Measurements from ENCODE around the gene C1QB.
"Not testable (repeated sequence)": the region's sequence is repeated elsewhere in the genome, so short reads cannot be mapped to it uniquely, and the experiment has no call there.

Gene C1QB

DNA sequence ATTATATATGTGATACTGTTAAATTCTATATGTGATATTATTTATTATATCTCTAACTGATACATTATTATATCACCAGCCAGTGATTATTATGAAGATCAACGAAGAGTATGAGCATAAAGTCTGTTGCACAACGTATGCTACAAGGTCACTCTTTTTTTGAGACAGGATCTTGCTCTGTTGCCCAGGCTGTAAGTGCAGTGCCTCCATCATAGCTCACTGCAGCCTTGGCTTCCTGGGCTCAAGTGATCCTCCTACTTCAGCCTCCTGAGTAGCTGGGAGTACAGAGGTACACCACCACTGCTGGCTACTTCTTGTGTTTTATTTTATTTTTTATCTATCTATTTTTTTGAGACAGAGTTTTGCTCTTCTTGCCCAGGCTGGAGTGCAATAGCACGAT is 43.6 kb downstream of the C1QB start:
- no peak for DNase-seq (ENCODE audit: low spot score)

DNA sequence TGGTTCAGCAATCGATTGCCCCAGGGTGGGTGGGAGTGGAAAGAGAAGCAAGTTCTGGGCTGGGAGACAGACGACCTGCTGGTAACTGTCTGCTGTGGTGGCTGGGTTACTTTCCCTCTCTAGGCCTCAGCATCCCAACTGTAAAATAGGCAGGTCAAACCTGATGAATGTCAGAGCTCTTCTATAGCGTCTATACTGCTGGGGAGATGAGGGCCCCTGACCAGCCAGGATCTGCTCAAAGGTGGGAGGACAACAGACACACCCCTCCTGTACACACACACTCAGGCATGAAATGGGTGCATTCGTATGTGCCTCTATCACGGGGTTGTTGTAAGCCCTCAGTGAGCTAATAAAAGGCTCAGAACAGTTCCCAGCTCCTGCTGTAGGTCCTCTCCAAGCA is 44.9 kb downstream of the C1QB start:
- no peak for DNase-seq (ENCODE audit: low spot score)

DNA sequence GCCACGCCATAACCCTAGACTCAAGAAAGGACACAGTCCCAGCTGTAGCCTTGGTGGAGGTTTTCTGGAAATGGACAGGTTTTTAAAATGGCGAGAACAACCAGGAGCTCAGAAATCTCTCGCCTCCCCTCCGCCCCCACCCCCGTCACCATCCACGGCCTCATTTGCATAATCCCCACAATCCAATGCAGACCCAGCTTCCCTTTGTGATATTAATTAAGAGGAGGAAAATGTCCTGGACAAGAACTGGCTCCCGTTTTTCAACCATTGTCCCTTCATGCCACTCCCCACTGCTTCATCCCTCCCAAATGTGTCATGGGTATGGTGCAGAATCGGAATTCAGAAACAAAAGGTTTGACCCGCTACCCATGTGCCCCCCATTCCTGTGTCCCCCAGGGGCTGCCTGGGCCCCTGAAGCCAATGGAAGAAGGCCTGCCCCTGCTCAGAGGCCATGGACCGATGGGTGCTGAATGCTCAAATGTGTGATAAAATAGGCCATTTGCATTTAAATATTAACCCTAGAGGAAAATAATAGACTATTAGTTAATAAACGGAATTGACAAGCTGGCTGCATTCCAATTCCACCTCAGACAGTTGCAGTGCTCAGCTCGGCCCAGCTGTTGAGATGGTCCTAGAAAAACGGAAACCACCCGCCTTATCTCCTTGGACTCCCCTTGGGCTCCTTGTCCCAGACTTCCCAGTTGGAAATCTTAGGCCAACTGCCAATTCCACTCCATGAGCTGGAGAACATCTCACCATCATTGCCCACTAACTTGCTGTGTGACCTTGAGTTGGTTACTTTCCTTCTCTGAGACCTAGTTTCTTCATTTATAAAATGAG is 46.9 kb downstream of the C1QB start:
- no peak for DNase-seq (ENCODE audit: low spot score)

DNA sequence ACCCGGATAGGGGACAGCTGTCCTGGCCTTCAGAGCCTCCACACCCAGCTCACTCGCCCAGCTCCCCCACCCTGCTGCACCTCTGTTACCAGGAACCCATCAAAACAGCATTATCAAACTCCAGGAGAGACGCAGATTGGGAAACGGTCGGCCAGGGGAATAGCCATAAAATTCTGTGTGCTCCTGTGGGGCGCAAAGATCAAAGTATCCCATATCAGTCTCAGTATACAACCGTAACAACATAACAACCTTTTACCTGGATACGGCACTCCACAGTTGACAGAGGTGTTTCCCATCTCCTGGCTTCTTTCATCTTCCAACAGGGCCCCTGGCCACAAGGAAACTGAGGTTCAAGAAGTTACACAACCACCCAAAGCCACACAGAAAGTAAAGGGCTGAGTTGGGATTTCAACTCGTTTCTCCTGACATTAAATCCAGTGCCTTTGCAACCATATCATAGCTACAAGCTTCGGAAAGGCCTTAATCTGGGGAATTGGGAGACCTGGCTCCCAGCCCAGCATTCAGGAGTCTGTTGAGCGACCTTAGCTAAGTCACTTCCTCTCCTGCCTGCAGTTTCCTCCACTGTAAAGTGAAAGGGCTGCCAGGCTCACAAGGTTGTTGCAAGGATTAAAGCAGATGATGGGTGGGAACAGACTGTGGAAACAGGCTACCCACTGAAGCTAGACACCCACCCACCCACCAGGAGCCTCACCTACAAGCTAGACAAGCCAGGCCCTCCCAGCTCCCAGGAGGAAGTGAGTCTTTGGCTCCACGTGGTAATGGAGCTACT is 49.5 kb downstream of the C1QB start:
- no peak for DNase-seq (ENCODE audit: low spot score)

DNA sequence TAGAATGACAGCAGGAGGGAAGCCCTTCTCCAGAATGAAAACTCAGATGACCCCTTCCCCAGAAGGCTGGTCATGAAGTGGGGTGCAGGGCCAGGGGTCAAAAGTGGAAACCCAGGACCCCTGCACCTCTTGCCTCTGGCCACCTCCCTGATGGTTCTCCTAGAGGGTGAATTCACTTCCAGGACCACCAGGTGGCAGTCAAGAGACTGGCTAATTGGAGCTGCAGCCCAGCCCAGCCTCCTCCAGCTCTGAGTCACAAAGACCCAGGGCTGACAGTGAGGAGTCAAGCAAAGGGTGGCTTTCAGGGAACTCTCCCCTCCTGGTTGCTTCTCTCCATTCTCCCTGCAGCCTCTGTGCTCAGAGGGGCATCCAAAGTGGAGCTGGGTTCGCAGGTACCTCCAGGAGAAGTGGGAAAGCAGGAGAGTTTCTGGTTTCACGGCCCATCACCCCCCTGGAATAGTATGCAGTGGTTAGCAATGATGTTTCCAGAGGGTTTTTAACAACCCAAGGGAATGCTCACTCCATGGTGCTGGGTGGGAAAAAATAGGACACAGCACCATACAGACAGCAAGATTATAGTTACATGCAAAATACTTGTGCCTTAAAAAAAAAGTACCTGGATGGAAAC is 51.5 kb downstream of the C1QB start:
- DNase-seq (ENCODE audit: low spot score): peak; percentile 94

DNA sequence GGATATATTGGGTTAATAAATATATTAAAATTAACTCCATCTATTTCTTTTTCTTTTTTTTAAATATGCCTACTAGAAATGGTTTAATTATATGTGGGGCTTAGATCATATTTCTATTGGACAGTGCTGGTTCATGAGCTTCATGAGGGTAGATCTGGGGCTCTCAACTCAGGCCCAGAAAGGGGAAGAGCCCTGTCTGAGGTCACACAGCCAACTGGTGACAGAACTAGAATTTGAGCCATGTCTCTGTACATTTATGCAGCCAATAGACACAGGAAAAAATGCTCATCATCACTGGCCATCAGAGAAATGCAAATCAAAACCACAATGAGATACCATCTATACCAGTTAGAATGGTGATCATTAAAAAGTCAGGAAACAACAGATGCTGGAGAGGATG is 52.5 kb downstream of the C1QB start:
- no peak for DNase-seq (ENCODE audit: low spot score)

DNA sequence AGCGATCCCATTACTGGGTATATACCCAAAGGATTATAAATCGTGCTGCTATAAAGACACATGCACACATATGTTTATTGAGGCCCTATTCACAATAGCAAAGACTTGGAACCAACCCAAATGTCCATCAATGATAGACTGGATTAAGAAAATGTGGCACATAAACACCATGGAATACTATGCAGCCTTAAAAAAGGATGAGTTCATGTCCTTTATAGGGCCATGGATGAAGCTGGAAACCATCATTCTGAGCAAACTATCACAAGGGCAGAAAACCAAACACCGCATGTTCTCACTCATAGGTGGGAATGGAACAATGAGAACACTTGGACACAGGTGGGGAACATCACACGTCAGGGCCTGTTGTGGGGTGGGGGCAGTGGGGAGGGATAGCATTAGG is 53.1 kb downstream of the C1QB start:
- DNase-seq (ENCODE audit: low spot score): not testable (repeated sequence)

DNA sequence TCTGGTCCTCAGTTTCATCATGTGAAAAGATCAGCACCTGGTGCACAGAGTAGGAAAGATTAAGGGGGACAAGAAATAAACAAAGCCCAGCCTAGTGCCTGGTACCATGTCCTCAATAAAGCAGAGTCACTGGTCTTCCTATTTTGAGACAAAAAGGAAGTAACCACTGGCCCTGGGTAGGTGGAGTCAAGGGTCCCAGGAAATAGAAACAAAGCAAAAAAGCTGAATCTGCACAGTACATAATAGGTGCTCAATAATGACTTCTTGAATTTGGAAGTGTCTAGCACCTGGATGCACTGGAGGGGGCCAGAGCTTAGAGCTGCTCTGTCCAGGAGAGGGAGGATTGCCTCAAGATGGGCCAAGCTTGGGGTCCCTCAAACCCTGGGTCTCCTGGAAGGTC is 55.7 kb downstream of the C1QB start:
- no peak for DNase-seq (ENCODE audit: low spot score)

DNA sequence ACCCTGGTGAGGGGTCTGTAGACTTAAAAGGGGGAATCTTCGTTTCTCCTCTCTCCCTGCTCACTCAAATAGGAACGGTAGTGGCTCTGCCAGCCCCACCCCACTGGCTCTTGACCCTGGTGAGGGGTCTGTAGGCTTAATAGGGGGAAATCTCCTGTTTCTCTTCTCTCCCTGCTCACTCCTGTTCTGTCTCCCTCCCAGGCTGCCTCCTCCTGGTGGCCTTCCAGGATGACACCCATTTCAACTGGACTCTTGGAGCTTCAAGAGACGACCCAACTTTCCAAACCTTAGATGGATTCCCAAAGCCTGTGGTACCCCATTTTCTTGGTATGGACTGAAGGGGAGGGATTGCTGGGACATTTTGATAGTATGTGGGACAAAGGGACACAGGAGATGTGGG is 56.2 kb downstream of the C1QB start:
- no peak for DNase-seq (ENCODE audit: low spot score)

DNA sequence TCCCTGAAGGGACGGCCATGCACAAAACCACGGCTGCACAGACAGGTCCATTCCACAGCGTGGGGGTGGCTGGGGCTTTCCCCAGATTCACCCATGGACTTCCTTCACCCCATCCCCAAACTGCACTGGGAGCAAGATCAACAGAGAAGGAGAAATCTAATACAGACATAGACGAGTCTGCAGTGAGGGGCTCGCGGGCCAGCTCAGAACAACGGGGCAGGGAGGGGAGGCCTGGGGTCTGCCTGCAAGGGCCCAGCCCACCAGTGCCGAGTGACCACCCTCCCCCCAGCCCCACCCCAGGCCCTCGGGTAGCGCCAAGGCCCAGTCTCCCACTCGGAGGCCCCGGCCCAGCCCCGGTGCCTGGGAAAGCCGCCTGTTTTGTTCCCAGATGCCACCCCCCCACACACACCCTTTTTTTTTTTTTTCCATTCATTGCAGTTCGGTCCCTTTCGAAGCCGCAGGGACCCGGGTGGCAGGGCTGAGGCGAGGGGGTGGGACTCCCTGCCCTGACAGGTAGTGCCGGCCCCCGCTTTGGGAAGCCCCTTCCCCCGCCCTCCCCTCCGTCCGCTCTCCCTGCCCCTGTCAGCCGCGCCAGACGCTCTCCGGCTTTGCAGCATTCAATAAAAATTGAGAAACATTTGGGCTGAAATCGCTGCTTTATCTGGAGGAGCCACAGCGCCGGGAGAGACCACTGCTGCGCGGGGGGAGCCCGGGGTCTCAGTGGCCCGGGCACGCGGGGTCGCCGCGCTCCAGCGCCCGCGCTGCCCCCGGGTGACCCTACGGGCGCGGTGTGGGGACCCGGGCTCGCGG is 57.1 kb downstream of the C1QB start:
- peak; percentile 65 for DNase-seq (ENCODE audit: low spot score)

DNA sequence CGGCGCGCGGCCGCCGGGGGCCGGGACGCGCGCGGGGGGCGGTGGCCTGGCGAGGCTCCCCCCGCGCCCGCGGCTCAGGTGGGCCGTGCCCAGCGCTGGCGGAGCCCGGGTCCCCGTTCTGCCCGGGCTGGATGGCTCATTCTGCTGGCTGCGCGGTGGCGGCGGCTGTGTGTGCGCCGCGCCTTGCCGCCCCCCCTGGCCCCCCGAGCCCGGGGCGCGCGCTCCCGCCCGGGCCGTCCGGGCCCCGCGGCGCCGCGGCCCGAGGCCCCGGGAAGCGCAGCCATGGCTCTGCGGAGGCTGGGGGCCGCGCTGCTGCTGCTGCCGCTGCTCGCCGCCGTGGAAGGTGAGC is 57.6 kb downstream of the C1QB start, which contains the start of gene EPHB2:
TSS of gene EPHB2 (plus strand) at position 139 of the 349 bp plus-strand sequence. CDS start at position 283, 144 bp downstream.
- DNase-seq (ENCODE audit: low spot score): peak; percentile 69

DNA sequence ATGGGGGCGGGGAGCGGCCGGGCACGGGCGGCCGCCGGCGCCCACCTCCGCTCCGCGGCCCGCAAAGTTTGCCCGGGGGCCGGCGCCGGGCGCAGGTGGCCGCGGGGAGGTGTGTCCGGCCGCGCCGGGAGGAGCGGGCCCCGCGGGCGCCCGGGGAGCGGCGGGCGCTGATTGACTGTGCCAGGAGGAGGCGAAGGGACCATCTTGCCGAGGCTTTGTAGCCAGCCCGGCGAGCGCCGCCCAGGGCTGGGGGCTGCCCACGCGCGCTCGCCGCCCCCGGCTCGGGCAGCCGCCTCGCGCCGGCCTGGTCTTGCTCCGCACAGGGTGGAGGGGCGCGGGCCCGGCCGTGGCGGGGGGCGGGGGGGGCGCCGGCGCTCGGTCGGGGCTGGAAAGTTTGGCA is 58.0 kb downstream of the C1QB start:
- no peak for DNase-seq (ENCODE audit: low spot score)

Measured in Ammon's horn (tissue), 1 donor.